ENCODE results near the gene RIMBP2. TPM values are rescaled to one million over a fixed set of nuclear protein-coding genes. Genes with fewer than 3 reads are reported as not detected.

The RIMBP2 gene
- total RNA-seq, 1 donor from 2014 or later: not detected

- Histone ChIP-seq H3K4me3 (no peak overlapping the region), H3K36me3 (no peaks in the 10 kb centered on the region), H3K9me3 (replicated peaks) (peaks cover 3% of the 10 kb centered on the region), H3K4me1 (peaks cover 6% of the 10 kb centered on the region), H3K27ac (replicated peaks) (no peak overlapping the region), H3K27me3 (ENCODE audit: low read depth) (peaks cover 50% of the 10 kb centered on the region)
- no peak for TF ChIP-seq CTCF (IDR thresholded peaks at IDR 0.05; ENCODE audit: borderline replicate concordance)
- intact Hi-C loops (cut with micrococcal nuclease): no loop called here
- no peak for DNase-seq
Observed at GRCh38 chr12:130487636-130488357, 228.3 kb downstream of the RIMBP2 start.

- Histone ChIP-seq H3K4me3 (no peak overlapping the region), H3K4me1 (peaks cover 6% of the 10 kb centered on the region), H3K27ac (replicated peaks) (no peak overlapping the region), H3K36me3 (no peaks in the 10 kb centered on the region), H3K27me3 (ENCODE audit: low read depth) (peaks cover 56% of the 10 kb centered on the region), H3K9me3 (replicated peaks) (peaks cover 3% of the 10 kb centered on the region)
- intact Hi-C loops (cut with micrococcal nuclease): no loop called here
- DNase-seq: no peak
- no peak for TF ChIP-seq CTCF (IDR thresholded peaks at IDR 0.05; ENCODE audit: borderline replicate concordance)
Observed at GRCh38 chr12:130486891-130487416, 229.1 kb downstream of the RIMBP2 start.

- Histone ChIP-seq H3K4me3 (no peak overlapping the region), H3K27me3 (ENCODE audit: low read depth) (peaks cover 65% of the 10 kb centered on the region)
- no peak for DNase-seq
Observed at GRCh38 chr12:130486146-130486435, 230.0 kb downstream of the RIMBP2 start.

DNA sequence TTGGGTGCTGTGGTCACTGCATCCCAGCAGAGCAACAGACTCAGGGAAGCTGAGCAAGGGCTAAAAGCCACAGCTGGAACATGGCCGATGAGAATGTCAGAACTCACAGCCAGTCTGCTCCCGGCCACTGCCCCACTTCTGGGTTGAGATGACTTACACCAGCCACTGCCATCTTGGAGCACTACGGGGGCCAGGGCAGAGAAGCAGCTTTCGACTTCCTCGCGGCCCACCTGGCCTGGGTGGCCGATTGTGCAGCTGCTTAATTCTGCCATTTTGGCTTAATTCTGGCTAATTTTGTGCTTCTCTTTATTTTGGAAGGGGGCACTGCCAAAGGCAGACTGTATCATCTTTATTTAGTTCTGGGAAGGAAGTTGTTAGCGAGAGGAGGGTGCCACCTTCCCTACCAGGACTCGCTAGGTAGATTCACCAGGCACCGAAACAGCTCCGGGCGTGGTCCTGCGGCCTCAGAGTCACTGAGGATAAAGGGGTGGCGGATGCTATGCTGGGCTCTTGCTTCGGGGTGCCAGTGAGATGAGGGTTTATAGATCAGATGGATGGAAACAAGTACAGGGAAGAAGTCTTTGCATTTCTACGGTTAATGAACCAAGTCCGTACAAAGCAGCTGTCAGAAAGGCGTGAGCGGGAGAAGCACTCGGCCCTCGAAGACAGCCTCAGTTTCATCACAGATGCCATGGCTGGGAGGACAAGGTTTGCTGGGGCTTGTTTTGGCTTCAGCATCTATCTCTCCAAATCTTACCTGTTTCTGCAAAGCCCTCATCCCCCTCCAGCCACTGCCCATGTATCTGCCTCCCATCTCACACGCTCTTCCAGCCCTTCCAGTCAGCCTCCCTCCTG, 230.6 kb downstream of the RIMBP2 start:
- Histone ChIP-seq H3K27ac (replicated peaks) (no peak overlapping the region), H3K9me3 (replicated peaks) (peaks cover 3% of the 10 kb centered on the region), H3K27me3 (ENCODE audit: low read depth) (peaks cover 71% of the 10 kb centered on the region), H3K36me3 (no peaks in the 10 kb centered on the region), H3K4me3 (no peak overlapping the region), H3K4me1 (no peaks in the 10 kb centered on the region)
- no peak for DNase-seq
- no peak for TF ChIP-seq CTCF (IDR thresholded peaks at IDR 0.05; ENCODE audit: borderline replicate concordance)
- intact Hi-C loops (cut with micrococcal nuclease): no loop called here

More at GRCh38 chr12:130486146-130486435, 230.0 kb downstream of the RIMBP2 start:
- TF ChIP-seq CTCF (IDR thresholded peaks at IDR 0.05; ENCODE audit: borderline replicate concordance): no peak
- Histone ChIP-seq H3K9me3 (replicated peaks) (peaks cover 3% of the 10 kb centered on the region), H3K27ac (replicated peaks) (no peak overlapping the region), H3K4me1 (peaks cover 2% of the 10 kb centered on the region), H3K36me3 (no peaks in the 10 kb centered on the region)
- intact Hi-C loops (cut with micrococcal nuclease): no loop called here

GRCh38 chr12:130484221-130484620, 231.9 kb downstream of the RIMBP2 start:
- Histone ChIP-seq H3K27me3 (ENCODE audit: low read depth) (peaks cover 84% of the 10 kb centered on the region), H3K27ac (replicated peaks) (no peak overlapping the region), H3K4me1 (no peaks in the 10 kb centered on the region), H3K36me3 (no peaks in the 10 kb centered on the region), H3K4me3 (no peak overlapping the region), H3K9me3 (replicated peaks) (no peaks in the 10 kb centered on the region)
- no peak for TF ChIP-seq CTCF (IDR thresholded peaks at IDR 0.05; ENCODE audit: borderline replicate concordance)
- DNase-seq: no peak
- intact Hi-C loops (cut with micrococcal nuclease): no loop called here

Data from left ventricle myocardium inferior (tissue), 1 donor.